ENCODE results near the gene TIGD3.

DNA sequence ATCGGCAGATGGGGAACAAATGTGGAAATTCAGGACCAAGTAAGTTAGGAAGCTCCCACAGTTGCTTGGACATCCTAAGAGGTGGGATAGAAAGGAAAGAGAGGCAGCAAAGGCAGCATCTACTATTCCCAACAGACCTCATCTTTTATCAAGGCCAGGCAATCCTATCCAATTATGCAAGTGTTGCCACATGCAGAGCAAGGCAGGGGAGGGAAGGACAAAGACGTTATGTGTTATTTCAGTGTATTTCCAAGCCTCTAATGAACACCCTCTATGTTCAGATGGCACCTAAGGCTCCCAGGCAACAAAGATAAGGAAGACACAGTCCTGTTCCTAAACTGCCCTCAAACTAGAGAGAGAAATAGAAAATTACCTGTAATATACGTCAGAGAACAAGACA is 9.2 kb downstream of the TIGD3 start:
- TF ChIP-seq, protein P1, sequence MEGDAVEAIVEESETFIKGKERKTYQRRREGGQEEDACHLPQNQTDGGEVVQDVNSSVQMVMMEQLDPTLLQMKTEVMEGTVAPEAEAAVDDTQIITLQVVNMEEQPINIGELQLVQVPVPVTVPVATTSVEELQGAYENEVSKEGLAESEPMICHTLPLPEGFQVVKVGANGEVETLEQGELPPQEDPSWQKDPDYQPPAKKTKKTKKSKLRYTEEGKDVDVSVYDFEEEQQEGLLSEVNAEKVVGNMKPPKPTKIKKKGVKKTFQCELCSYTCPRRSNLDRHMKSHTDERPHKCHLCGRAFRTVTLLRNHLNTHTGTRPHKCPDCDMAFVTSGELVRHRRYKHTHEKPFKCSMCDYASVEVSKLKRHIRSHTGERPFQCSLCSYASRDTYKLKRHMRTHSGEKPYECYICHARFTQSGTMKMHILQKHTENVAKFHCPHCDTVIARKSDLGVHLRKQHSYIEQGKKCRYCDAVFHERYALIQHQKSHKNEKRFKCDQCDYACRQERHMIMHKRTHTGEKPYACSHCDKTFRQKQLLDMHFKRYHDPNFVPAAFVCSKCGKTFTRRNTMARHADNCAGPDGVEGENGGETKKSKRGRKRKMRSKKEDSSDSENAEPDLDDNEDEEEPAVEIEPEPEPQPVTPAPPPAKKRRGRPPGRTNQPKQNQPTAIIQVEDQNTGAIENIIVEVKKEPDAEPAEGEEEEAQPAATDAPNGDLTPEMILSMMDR (IDR thresholded peaks at IDR 0.05), result no peak
- no peak for TF ChIP-seq EP300 (IDR thresholded peaks at IDR 0.05)
- TF ChIP-seq POLR2A (IDR thresholded peaks at IDR 0.05), result no peak
